Stimulated activated memory B cell treated with anti-CD40 and anti-IgM and Interleukin-4, amounts not matched to agents 10 μg/mL and 1 μg/mL and 100 μg/mL, for 72 hours (primary cell): ENCODE results near the gene MAP3K20.
"Not testable (repeated sequence)": the region's sequence is repeated elsewhere in the genome, so short reads cannot be mapped to it uniquely, and the experiment has no call there.

Source experiments
- ATAC-seq: fragments of 150-1000 bp; cut with Tn5 transposase; 2 replicates; pipeline ENCODE4 v1.10.0; 2021
- H3K27ac Mint-ChIP-seq: one replicate; pipeline ENCODE4 v1.8.0; 2022; ENCODE audit warnings: mild to moderate bottlenecking, mixed read lengths
- H3K27me3 Mint-ChIP-seq: one replicate; pipeline ENCODE4 v1.8.0; 2022; ENCODE audit warnings: mixed read lengths
- H3K36me3 Mint-ChIP-seq: one replicate; pipeline ENCODE4 v1.8.0; 2022; ENCODE audit warnings: mixed read lengths
- H3K4me1 Mint-ChIP-seq: one replicate; pipeline ENCODE4 v1.8.0; 2022; ENCODE audit warnings: mixed read lengths
- H3K4me3 Mint-ChIP-seq: one replicate; pipeline ENCODE4 v1.8.0; 2022; ENCODE audit warnings: mild to moderate bottlenecking, moderate library complexity, mixed read lengths
- H3K9me3 Mint-ChIP-seq: one replicate; pipeline ENCODE4 v1.8.0; 2022; ENCODE audit warnings: mixed read lengths

Gene MAP3K20

GRCh38 chr2:173202570-173202969 lies 126.9 kb downstream of the MAP3K20 start:
- Mint-ChIP-seq H3K27me3 (no peaks in the 10 kb centered on the region), H3K4me1 (no peaks in the 10 kb centered on the region)

GRCh38 chr2:173204316-173204715 lies 128.7 kb downstream of the MAP3K20 start:
- Mint-ChIP-seq H3K36me3 (peaks cover 2% of the 10 kb centered on the region), H3K27ac (no peak overlapping the region), H3K4me1 (no peaks in the 10 kb centered on the region), H3K27me3 (no peaks in the 10 kb centered on the region), H3K9me3 (no peaks in the 10 kb centered on the region), H3K4me3 (no peak overlapping the region)
- no peak for ATAC-seq

More at GRCh38 chr2:173202570-173202969, 126.9 kb downstream of the MAP3K20 start:
- Mint-ChIP-seq H3K4me3 (no peak overlapping the region), H3K9me3 (no peaks in the 10 kb centered on the region), H3K27ac (no peak overlapping the region), H3K36me3 (no peaks in the 10 kb centered on the region)
- ATAC-seq = no peak

- no peak for ATAC-seq
- Mint-ChIP-seq H3K4me3 (no peak overlapping the region), H3K9me3 (no peaks in the 10 kb centered on the region), H3K27me3 (no peaks in the 10 kb centered on the region), H3K4me1 (no peaks in the 10 kb centered on the region), H3K27ac (no peak overlapping the region), H3K36me3 (peaks cover 7% of the 10 kb centered on the region)
These were observed 129.7 kb downstream of the MAP3K20 start for GRCh38 chr2:173205375-173205774.

GRCh38 chr2:173207124-173207523 lies 131.5 kb downstream of the MAP3K20 start:
- not testable (repeated sequence) for H3K27me3 Mint-ChIP-seq, H3K4me1 Mint-ChIP-seq, H3K36me3 Mint-ChIP-seq, ATAC-seq, H3K27ac Mint-ChIP-seq, H3K4me3 Mint-ChIP-seq, H3K9me3 Mint-ChIP-seq

- H3K4me1 Mint-ChIP-seq = no peaks in the 10 kb centered on the region
- no peak overlapping the region for H3K27ac Mint-ChIP-seq
- no peak overlapping the region for H3K4me3 Mint-ChIP-seq
- H3K27me3 Mint-ChIP-seq = no peaks in the 10 kb centered on the region
- peaks cover 7% of the 10 kb centered on the region for H3K36me3 Mint-ChIP-seq
- H3K9me3 Mint-ChIP-seq = no peaks in the 10 kb centered on the region
- ATAC-seq = peak; percentile 66
These were observed 134.9 kb downstream of the MAP3K20 start for GRCh38 chr2:173210270-173211196.

- H3K27ac Mint-ChIP-seq = no peak overlapping the region
- no peak for ATAC-seq
- peaks cover 7% of the 10 kb centered on the region for H3K36me3 Mint-ChIP-seq
- H3K4me3 Mint-ChIP-seq = no peak overlapping the region
- no peaks in the 10 kb centered on the region for H3K27me3 Mint-ChIP-seq
- H3K4me1 Mint-ChIP-seq = no peaks in the 10 kb centered on the region
- no peaks in the 10 kb centered on the region for H3K9me3 Mint-ChIP-seq
These were observed 137.5 kb downstream of the MAP3K20 start for GRCh38 chr2:173213181-173213580.

GRCh38 chr2:173214213-173214612 lies 138.6 kb downstream of the MAP3K20 start:
- no peaks in the 10 kb centered on the region for H3K27me3 Mint-ChIP-seq
- no peaks in the 10 kb centered on the region for H3K4me1 Mint-ChIP-seq
- H3K4me3 Mint-ChIP-seq = no peak overlapping the region
- H3K27ac Mint-ChIP-seq = no peak overlapping the region
- no peak for ATAC-seq
- H3K36me3 Mint-ChIP-seq = peaks cover 6% of the 10 kb centered on the region
- no peaks in the 10 kb centered on the region for H3K9me3 Mint-ChIP-seq

- no peak overlapping the region for H3K4me3 Mint-ChIP-seq
- no peaks in the 10 kb centered on the region for H3K36me3 Mint-ChIP-seq
- H3K27me3 Mint-ChIP-seq = no peaks in the 10 kb centered on the region
- no peaks in the 10 kb centered on the region for H3K4me1 Mint-ChIP-seq
- no peak overlapping the region for H3K27ac Mint-ChIP-seq
- ATAC-seq = no peak
- no peaks in the 10 kb centered on the region for H3K9me3 Mint-ChIP-seq
These were observed 139.7 kb downstream of the MAP3K20 start for GRCh38 chr2:173215316-173215715.

GRCh38 chr2:173216051-173216450 lies 140.4 kb downstream of the MAP3K20 start:
- Mint-ChIP-seq H3K27ac (no peak overlapping the region), H3K9me3 (no peaks in the 10 kb centered on the region), H3K36me3 (peaks cover 4% of the 10 kb centered on the region), H3K4me1 (no peaks in the 10 kb centered on the region), H3K4me3 (no peak overlapping the region), H3K27me3 (no peaks in the 10 kb centered on the region)
- no peak for ATAC-seq

GRCh38 chr2:173216668-173217067 lies 141.0 kb downstream of the MAP3K20 start:
- no peak overlapping the region for H3K27ac Mint-ChIP-seq
- no peaks in the 10 kb centered on the region for H3K9me3 Mint-ChIP-seq
- peaks cover 9% of the 10 kb centered on the region for H3K36me3 Mint-ChIP-seq
- ATAC-seq = no peak
- no peak overlapping the region for H3K4me3 Mint-ChIP-seq
- no peaks in the 10 kb centered on the region for H3K27me3 Mint-ChIP-seq
- H3K4me1 Mint-ChIP-seq = no peaks in the 10 kb centered on the region

GRCh38 chr2:173217116-173217840 lies 141.6 kb downstream of the MAP3K20 start:
- no peak overlapping the region for H3K4me3 Mint-ChIP-seq
- H3K27me3 Mint-ChIP-seq = no peaks in the 10 kb centered on the region
- no peaks in the 10 kb centered on the region for H3K9me3 Mint-ChIP-seq
- no peaks in the 10 kb centered on the region for H3K4me1 Mint-ChIP-seq
- ATAC-seq = no peak
- peaks cover 9% of the 10 kb centered on the region for H3K36me3 Mint-ChIP-seq
- no peak overlapping the region for H3K27ac Mint-ChIP-seq

GRCh38 chr2:173218326-173219056 lies 142.8 kb downstream of the MAP3K20 start:
- Mint-ChIP-seq H3K4me3 (no peak overlapping the region), H3K9me3 (no peaks in the 10 kb centered on the region), H3K27ac (no peak overlapping the region), H3K27me3 (no peaks in the 10 kb centered on the region), H3K4me1 (no peaks in the 10 kb centered on the region), H3K36me3 (peaks cover 9% of the 10 kb centered on the region)
- ATAC-seq = no peak

- H3K4me1 Mint-ChIP-seq = no peaks in the 10 kb centered on the region
- H3K27ac Mint-ChIP-seq = no peak overlapping the region
- no peaks in the 10 kb centered on the region for H3K27me3 Mint-ChIP-seq
- no peak overlapping the region for H3K4me3 Mint-ChIP-seq
- no peak for ATAC-seq
- peaks cover 9% of the 10 kb centered on the region for H3K36me3 Mint-ChIP-seq
- H3K9me3 Mint-ChIP-seq = no peaks in the 10 kb centered on the region
These were observed 145.6 kb downstream of the MAP3K20 start for GRCh38 chr2:173221132-173221695.

- H3K36me3 Mint-ChIP-seq = peaks cover 9% of the 10 kb centered on the region
- no peaks in the 10 kb centered on the region for H3K9me3 Mint-ChIP-seq
- H3K4me1 Mint-ChIP-seq = no peaks in the 10 kb centered on the region
- no peak overlapping the region for H3K27ac Mint-ChIP-seq
- H3K27me3 Mint-ChIP-seq = no peaks in the 10 kb centered on the region
- ATAC-seq = no peak
- H3K4me3 Mint-ChIP-seq = no peak overlapping the region
These were observed 146.4 kb downstream of the MAP3K20 start for GRCh38 chr2:173221937-173222594.
